ENCODE measurements around the gene HDAC2.
"Not testable (repeated sequence)": the region's sequence is repeated elsewhere in the genome, so short reads cannot be mapped to it uniquely, and the experiment has no call there.

The HDAC2 gene

GRCh38 chr6:113970805-113971676, at the start of gene HDAC2:
HDAC2 (minus strand) TSS chr6:113971148; CDS start chr6:113970908, 240 bp downstream.
- peak; percentile 94 for DNase-seq
- in situ Hi-C loops (cut with MboI; ENCODE audit: low pct_unique_long_range_greater_than_20kb, low sequenced_read_pairs) = no loop called here

GRCh38 chr6:114020196-114020595, 49.2 kb upstream of the HDAC2 start:
- DNase-seq = no peak

GRCh38 chr6:114017146-114017545, 46.2 kb upstream of the HDAC2 start:
- in situ Hi-C loops (cut with MboI; ENCODE audit: low pct_unique_long_range_greater_than_20kb, low sequenced_read_pairs); DNase-seq: not testable (repeated sequence)

More at GRCh38 chr6:114020196-114020595, 49.2 kb upstream of the HDAC2 start:
- in situ Hi-C loops (cut with MboI; ENCODE audit: low pct_unique_long_range_greater_than_20kb, low sequenced_read_pairs) = no loop called here

- DNase-seq; in situ Hi-C loops (cut with MboI; ENCODE audit: low pct_unique_long_range_greater_than_20kb, low sequenced_read_pairs): not testable (repeated sequence)
Observed at GRCh38 chr6:114014106-114014505, 43.2 kb upstream of the HDAC2 start.

DNA sequence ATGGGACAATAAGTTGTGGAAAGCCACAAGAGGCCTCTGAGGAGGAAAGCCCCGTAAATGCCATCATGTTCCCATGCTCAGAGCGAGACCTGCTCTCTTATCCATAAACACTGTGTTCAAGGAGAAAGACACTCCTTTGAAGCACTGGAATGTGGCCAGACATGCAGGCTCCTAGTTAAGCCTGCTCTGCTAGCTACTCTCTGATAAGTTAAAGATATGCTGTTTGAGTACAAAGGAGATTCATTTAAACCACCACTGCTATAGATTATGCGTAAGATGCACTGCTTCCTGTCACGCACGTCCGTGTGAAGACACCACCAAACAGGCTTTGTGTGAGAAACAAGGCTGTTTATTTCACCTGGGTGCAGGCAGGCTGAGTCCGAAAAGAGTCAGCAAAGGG, 40.5 kb upstream of the HDAC2 start:
- in situ Hi-C loops (cut with MboI; ENCODE audit: low pct_unique_long_range_greater_than_20kb, low sequenced_read_pairs); DNase-seq: not testable (repeated sequence)

DNA sequence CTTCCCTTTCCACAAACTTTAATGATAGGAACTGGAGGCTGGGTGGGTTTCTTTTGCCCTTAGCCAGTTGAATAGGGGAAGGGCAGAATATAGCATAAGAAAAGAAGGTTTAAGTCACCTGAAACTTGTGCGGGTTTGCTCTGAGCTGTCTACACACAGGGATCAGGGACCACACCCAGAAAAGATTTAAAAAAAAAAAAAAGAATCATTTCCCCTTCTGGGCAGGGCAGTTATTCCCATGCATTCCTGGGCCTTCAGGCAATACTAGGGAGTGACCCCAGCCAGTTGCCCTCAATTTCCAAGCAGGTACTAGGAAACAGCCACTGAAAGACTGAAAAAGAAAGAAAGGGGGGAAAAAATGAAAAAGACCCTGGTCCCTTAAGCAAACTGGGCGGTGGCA, 39.6 kb upstream of the HDAC2 start:
- in situ Hi-C loops (cut with MboI; ENCODE audit: low pct_unique_long_range_greater_than_20kb, low sequenced_read_pairs) = no loop called here
- no peak for DNase-seq

GRCh38 chr6:114009192-114009591, 38.2 kb upstream of the HDAC2 start:
- DNase-seq = no peak
- in situ Hi-C loops (cut with MboI; ENCODE audit: low pct_unique_long_range_greater_than_20kb, low sequenced_read_pairs) = no loop called here

- DNase-seq = no peak
- in situ Hi-C loops (cut with MboI; ENCODE audit: low pct_unique_long_range_greater_than_20kb, low sequenced_read_pairs) = no loop called here
Observed at GRCh38 chr6:114008331-114008730, 37.4 kb upstream of the HDAC2 start.

DNA sequence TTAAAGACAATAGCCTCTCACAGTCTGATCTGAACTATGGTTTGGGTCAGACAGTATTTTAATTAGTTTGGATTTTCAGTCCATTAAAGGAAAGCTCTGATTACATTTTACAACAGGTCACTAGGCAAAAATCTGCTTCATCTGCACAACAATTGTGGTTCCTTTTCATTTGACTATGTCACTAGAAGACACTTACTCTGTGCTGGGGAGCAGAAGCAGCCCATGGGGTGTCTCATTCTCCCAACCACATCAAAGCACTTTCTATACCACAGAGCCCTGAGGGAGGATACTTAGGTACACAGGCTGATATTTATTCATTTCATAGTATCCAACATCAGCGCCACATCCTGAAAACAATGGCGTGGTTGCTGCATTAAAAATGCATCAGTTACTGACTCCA, 36.6 kb upstream of the HDAC2 start:
- in situ Hi-C loops (cut with MboI; ENCODE audit: low pct_unique_long_range_greater_than_20kb, low sequenced_read_pairs) = no loop called here
- DNase-seq = no peak

- in situ Hi-C loops (cut with MboI; ENCODE audit: low pct_unique_long_range_greater_than_20kb, low sequenced_read_pairs) = no loop called here
- DNase-seq = no peak
Observed at GRCh38 chr6:114001354-114001753, 30.4 kb upstream of the HDAC2 start.

DNA sequence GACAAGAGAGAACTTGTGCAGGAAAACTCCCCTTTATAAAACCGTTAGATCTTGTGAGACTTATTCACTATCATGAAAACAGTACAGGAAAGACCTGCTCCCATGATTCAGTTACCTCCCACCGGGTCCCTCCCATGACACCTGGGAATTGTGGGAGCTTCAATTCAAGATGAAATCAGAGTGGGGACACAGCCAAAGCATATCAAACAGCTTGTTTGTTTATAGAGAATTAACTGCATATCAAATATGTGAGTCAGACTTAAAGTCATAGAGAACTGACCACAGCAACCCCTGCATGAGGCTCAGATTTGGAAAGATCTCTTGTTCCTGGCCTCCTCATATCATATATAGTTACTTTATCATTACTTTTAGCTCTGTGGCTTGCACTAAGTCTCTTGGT, 29.1 kb upstream of the HDAC2 start:
- in situ Hi-C loops (cut with MboI; ENCODE audit: low pct_unique_long_range_greater_than_20kb, low sequenced_read_pairs) = no loop called here
- no peak for DNase-seq

DNA sequence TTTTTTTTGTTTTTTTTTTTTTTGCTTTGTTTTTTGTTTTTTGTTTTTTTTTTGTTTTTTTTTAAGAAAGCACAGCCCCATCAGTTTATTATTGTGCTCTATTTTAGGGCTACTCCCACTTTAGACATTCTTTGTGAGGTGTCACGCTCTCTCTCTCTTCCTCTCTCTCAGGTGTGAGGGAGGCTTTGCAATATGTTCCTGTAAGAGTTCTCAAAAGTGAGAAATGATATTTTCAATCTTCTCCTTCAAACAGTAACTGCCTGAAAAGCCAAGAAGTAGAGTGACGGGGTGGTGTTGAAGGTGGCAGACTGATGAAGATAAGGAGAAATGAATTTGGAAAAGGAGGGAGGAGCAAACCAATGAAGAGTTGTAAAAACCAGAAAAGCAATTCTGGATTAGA, 28.3 kb upstream of the HDAC2 start:
- in situ Hi-C loops (cut with MboI; ENCODE audit: low pct_unique_long_range_greater_than_20kb, low sequenced_read_pairs) = no loop called here
- DNase-seq = no peak

GRCh38 chr6:113998811-113999210, 27.9 kb upstream of the HDAC2 start:
- DNase-seq = no peak
- in situ Hi-C loops (cut with MboI; ENCODE audit: low pct_unique_long_range_greater_than_20kb, low sequenced_read_pairs) = no loop called here

GRCh38 chr6:113997116-113997515, 26.2 kb upstream of the HDAC2 start:
- DNase-seq = no peak
- in situ Hi-C loops (cut with MboI; ENCODE audit: low pct_unique_long_range_greater_than_20kb, low sequenced_read_pairs) = no loop called here

- DNase-seq = no peak
- in situ Hi-C loops (cut with MboI; ENCODE audit: low pct_unique_long_range_greater_than_20kb, low sequenced_read_pairs) = no loop called here
Observed at GRCh38 chr6:113995634-113996033, 24.7 kb upstream of the HDAC2 start.

DNA sequence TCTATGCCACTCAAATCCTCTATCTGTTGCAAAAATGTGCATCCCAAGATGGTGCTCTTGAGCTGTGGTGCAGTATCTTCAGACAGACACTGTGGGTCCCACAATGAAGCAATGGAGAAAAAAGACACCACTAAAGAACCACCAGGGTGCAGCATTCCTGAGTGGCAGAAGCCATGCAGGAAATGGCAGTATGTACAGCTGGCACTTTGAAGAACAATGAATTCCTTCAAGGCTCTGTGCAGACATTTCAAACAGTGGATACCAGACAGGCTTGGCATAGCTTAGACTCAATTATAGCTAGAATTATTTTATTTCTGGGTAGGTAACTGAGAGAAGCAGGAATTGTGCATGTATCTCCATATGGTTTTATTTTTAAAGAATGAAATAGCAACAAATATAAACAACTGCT, 24.0 kb upstream of the HDAC2 start:
- peak; percentile 63 for DNase-seq
- in situ Hi-C loops (cut with MboI; ENCODE audit: low pct_unique_long_range_greater_than_20kb, low sequenced_read_pairs) = no loop called here

DNA sequence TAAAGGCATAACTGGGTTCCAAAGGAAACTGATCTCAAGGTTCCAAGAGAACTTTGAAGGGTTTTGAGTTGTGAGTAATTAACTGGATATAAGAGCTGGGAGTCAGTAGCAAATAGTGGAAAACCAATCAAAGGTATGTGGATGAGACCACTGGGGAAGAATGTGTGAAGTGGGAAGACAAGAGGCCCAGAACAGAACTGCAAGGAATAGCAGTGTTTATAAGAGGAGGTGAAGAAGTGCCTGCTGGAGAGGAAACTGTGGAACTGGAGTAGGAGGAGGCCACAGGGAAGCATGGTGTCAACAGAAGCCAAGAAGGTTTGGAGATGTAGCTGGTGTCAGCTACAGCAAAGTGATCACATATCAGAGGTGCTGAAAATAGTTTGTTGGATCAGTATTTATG, 18.7 kb upstream of the HDAC2 start:
- in situ Hi-C loops (cut with MboI; ENCODE audit: low pct_unique_long_range_greater_than_20kb, low sequenced_read_pairs) = no loop called here
- no peak for DNase-seq

- in situ Hi-C loops (cut with MboI; ENCODE audit: low pct_unique_long_range_greater_than_20kb, low sequenced_read_pairs); DNase-seq: not testable (repeated sequence)
Observed at GRCh38 chr6:113982675-113983074, 11.7 kb upstream of the HDAC2 start.

DNA sequence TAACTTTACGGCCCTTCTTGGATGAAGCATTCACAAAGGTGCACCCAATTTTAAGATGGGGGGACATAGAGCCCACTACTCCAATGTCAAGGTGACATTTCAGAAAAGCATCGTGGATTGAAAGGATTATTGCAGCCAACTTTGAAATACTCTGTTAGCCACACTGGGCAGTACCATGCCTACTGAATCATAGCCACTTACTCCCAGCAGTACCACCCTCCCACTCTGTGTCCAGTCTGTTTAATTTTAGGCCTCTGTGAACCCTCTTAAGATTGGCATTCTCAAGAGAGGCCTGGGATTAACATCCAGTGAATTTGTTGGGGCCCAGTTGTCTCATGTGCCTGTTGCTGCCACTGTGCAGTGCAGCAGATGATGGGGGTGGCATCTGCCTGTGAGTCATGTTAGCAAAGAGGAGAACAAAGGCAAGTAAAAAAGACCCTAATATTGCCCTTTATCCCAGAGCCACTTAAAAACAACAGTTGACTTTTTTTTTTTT, 11.2 kb upstream of the HDAC2 start:
- in situ Hi-C loops (cut with MboI; ENCODE audit: low pct_unique_long_range_greater_than_20kb, low sequenced_read_pairs) = no loop called here

DNA sequence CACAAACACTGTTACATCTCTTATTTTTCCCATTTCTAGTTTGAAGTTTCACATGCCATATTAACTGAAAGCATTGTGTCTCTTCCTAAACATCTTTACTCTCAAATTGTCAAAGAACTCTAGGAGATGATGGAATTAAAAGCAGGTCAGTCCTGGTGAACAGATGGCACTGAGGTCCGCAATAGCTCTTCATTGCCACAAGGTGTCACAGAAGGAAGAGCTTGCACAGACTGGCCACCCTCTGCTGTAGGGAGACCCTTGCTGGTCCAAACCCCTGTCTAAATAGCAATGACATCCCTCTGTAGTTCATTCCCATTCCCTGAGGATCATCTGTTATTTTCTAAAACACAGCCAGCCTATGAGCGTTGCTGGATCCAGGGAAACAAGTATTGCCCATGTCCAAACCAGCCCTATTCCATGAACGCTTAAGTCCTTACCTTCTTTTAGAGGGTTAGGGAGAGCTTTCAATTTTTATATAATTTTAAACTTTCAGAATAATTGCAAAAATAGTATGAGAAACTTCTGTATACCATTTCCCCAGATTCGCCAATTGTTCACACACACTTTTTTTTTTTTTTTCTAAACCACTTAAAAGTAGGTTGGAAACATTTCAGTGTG, 10.1 kb upstream of the HDAC2 start:
- in situ Hi-C loops (cut with MboI; ENCODE audit: low pct_unique_long_range_greater_than_20kb, low sequenced_read_pairs) = no loop called here
- DNase-seq = peak; percentile 43

More for the DNA sequence above, 11.2 kb upstream of the HDAC2 start:
- no peak for DNase-seq
